Tibial artery (tissue), 4 donors: ENCODE data around the gene DACH1.

Experiments used
- DNase-seq, 2 donors: peaks; one replicate each; pipeline ENCODE4 v3.0.0-alpha.2; 2019
- H3K27ac ChIP-seq, 2 donors: fragments of 200-600 bp; sonication (generic) in 1 of 2; 1 replicate in 1 of 2; 2 replicates in 1 of 2; pipeline ENCODE4 v1.5.1; 2018 to 2019; ENCODE audit warnings: mild to moderate bottlenecking in 1 of 2
- H3K27me3 ChIP-seq, 2 donors: fragments of 200-600 bp; sonication (generic) in 1 of 2; one replicate each; pipeline versions ENCODE4 v1.5.1 to v1.6.0; 2016 to 2019
- H3K36me3 ChIP-seq, 3 donors: fragments of 200-600 bp; sonication (generic) in 2 of 3; one replicate each; pipeline ENCODE4 v1.5.1; 2016 to 2019; ENCODE audit warnings: mild to moderate bottlenecking in 2 of 3
- H3K4me1 ChIP-seq, 4 donors: fragments of 200-600 bp; sonication (generic) in 2 of 4; 1 replicate in 3 of 4; 2 replicates in 1 of 4; pipeline ENCODE4 v1.5.1; 2016 to 2019
- H3K4me3 ChIP-seq, 2 donors: fragments of 200-600 bp; sonication (generic) in 1 of 2; 1 replicate in 1 of 2; 2 replicates in 1 of 2; pipeline ENCODE4 v1.5.1; 2018 to 2019; ENCODE audit warnings: mild to moderate bottlenecking in 2 of 2
- H3K9me3 ChIP-seq, 3 donors: fragments of 200-600 bp; sonication (generic) in 1 of 3; one replicate each; pipeline ENCODE4 v1.5.1; 2016 to 2019
- CTCF ChIP-seq, 2 experiments: fragments of 200-600 bp in 1 of 2; fragments of 450-650 bp in 1 of 2; IDR thresholded peaks; one replicate each; pipeline ENCODE4 v1.5.1; 2017 to 2019; ENCODE audit warnings: antibody characterized with exemption in 2 of 2, mild to moderate bottlenecking in 1 of 2, moderate library complexity in 1 of 2
- intact Hi-C: fragments of 100-400 bp; cut with DNase I; formaldehyde crosslinking; loops from one replicate; pipeline ENCODE4 v1.15.0; 2023; ENCODE audit warnings: low total_unique reads

DACH1 gene

GRCh38 chr13:71399631-71400215, 467.3 kb downstream of the DACH1 start:
- no peak overlapping the region for H3K4me3 ChIP-seq
- no peaks in the 10 kb centered on the region for H3K36me3 ChIP-seq
- H3K9me3 ChIP-seq, result no peaks in the 10 kb centered on the region
- no peak for DNase-seq
- no peaks in the 10 kb centered on the region for H3K4me1 ChIP-seq
- H3K27me3 ChIP-seq, result no peaks in the 10 kb centered on the region
- intact Hi-C loops, result no loop called here
- H3K27ac ChIP-seq, result no peak overlapping the region
- TF ChIP-seq CTCF (IDR thresholded peaks at IDR 0.05), result no peak

DNA sequence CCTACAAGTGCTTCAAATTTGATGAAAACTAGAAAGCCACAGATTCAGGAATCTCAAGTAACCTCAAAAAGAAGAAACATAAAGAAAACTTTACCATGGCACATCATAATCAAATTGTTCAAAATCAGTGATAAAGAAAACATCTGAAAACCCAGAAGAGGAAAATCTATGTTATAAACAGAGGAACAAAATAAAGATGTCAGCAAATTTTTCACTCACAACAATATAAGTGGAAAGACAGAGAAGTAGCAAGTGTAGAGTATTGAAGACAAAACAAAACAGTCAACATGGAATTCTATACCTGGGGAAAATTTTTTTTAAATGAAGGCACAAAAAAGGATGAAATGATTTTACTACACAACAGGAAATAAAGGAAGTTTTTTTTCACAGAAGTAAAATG, 470.9 kb downstream of the DACH1 start:
- Histone ChIP-seq H3K27me3 (no peaks in the 10 kb centered on the region), H3K4me1 (no peaks in the 10 kb centered on the region), H3K36me3 (no peaks in the 10 kb centered on the region), H3K9me3 (no peaks in the 10 kb centered on the region), H3K4me3 (no peak overlapping the region), H3K27ac (no peak overlapping the region)
- intact Hi-C loops, result no loop called here
- no peak for TF ChIP-seq CTCF (IDR thresholded peaks at IDR 0.05)
- DNase-seq, result no peak

DNA sequence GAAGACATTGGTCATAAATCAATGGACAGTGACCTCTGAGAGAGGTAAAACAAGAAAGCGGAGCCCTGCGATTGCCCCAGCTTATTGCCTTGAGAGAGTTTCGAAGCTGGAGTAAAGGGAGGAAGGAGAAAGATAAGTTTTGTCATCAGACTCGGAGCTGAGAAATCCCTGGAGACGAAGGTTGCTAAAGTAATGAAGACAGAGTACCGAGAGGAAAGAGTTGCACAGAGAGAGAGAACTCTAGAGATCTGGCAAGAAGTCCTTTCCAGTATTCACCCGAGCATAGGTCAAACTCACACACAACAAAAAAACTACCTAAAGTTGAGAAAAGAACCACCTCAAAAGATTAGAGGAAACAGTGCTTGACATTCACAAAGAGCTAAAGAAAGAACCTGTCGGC, 472.0 kb downstream of the DACH1 start:
- Histone ChIP-seq H3K4me1 (no peaks in the 10 kb centered on the region), H3K27me3 (no peaks in the 10 kb centered on the region), H3K9me3 (no peaks in the 10 kb centered on the region), H3K4me3 (no peak overlapping the region), H3K27ac (no peak overlapping the region), H3K36me3 (no peaks in the 10 kb centered on the region)
- no peak for DNase-seq
- intact Hi-C loops, result no loop called here
- TF ChIP-seq CTCF (IDR thresholded peaks at IDR 0.05), result no peak

DNA sequence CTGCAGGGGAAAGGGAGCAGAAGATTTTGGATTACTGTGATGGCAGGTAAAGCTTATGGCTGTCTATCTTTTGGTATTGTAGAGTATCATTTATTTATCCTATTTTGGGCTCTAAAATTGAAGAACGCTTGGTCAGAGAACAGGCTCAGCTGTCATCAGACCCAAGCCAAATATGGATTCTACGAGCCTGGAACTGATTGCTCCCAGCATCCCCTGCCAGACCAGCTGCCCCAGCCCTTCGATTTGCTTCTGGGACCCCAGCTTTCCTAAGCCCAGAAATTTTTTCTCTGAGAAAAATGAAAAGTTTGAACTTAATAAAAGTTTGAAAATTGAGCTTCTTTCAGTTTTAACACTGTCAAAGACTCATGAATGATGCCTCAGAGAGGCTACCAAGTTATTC, 472.8 kb downstream of the DACH1 start:
- Histone ChIP-seq H3K4me3 (no peak overlapping the region), H3K9me3 (no peaks in the 10 kb centered on the region), H3K27me3 (no peaks in the 10 kb centered on the region), H3K4me1 (no peaks in the 10 kb centered on the region), H3K27ac (no peak overlapping the region), H3K36me3 (no peaks in the 10 kb centered on the region)
- no peak for TF ChIP-seq CTCF (IDR thresholded peaks at IDR 0.05)
- no peak for DNase-seq
- intact Hi-C loops, result no loop called here
